ENCODE measurements around the gene SMPD2.

SMPD2 gene

DNA sequence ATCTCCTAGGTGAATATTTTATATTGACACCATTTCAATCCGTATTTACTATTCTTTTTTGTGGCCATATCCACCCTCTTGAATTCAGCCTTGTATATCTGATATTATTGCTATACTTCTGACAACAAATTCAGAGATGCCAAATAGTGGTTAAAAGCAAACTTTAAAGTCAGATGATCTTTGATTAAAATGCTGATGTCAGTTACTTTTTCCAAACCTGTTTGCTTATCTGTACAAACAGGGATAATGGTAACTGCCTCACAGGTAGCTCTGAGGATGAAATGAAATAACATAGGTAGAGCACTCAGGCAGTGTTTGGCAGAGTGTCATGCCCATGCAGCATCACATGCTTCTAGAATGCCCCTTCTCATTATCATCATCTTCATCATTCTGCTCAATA, 19.3 kb upstream of the SMPD2 start:
- H3K4me2 ChIP-seq = no peak overlapping the region
- no peak overlapping the region for H2AFZ ChIP-seq (ENCODE audit: low read depth)
- no peak overlapping the region for H3K9ac ChIP-seq
- TF ChIP-seq, protein P1, sequence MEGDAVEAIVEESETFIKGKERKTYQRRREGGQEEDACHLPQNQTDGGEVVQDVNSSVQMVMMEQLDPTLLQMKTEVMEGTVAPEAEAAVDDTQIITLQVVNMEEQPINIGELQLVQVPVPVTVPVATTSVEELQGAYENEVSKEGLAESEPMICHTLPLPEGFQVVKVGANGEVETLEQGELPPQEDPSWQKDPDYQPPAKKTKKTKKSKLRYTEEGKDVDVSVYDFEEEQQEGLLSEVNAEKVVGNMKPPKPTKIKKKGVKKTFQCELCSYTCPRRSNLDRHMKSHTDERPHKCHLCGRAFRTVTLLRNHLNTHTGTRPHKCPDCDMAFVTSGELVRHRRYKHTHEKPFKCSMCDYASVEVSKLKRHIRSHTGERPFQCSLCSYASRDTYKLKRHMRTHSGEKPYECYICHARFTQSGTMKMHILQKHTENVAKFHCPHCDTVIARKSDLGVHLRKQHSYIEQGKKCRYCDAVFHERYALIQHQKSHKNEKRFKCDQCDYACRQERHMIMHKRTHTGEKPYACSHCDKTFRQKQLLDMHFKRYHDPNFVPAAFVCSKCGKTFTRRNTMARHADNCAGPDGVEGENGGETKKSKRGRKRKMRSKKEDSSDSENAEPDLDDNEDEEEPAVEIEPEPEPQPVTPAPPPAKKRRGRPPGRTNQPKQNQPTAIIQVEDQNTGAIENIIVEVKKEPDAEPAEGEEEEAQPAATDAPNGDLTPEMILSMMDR (conservative IDR thresholded peaks at IDR 0.05; ENCODE audit: low read depth, low read length) = no peak
- no peaks in the 10 kb centered on the region for H3K79me2 ChIP-seq (ENCODE audit: insufficient read depth, low read depth)
- H3K4me1 ChIP-seq (ENCODE audit: low read depth, poor library complexity, severe bottlenecking) = no peaks in the 10 kb centered on the region
- no peaks in the 10 kb centered on the region for H3K36me3 ChIP-seq (ENCODE audit: insufficient read depth)
- no peak overlapping the region for H3K27ac ChIP-seq
- H4K20me1 ChIP-seq (ENCODE audit: insufficient read depth) = no peaks in the 10 kb centered on the region
- no peaks in the 10 kb centered on the region for H3K27me3 ChIP-seq (ENCODE audit: insufficient read depth, low read depth)
- no peak overlapping the region for H3K4me3 ChIP-seq (IDR thresholded peaks at IDR 0.05; ENCODE audit: insufficient read depth, low read depth, low read length)

DNA sequence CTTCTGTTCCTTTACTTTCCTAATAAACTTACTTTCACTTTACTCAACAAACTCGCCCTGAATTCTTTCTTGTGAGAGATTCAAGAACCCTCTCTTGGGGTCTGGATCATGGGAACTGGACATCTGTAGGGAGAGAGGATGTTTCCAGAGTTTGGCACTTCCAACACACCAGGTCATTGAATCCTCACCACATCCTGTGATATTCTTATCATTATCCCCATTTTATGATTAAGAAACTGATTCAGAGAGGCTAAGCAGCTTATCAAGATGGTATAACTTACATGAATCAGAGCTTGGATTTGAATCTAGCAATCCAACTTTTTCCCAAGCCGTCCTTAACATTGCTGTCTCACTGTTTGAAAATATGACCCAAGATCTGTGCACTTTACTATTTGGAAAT, 15.6 kb upstream of the SMPD2 start:
- no peak overlapping the region for H3K27ac ChIP-seq

DNA sequence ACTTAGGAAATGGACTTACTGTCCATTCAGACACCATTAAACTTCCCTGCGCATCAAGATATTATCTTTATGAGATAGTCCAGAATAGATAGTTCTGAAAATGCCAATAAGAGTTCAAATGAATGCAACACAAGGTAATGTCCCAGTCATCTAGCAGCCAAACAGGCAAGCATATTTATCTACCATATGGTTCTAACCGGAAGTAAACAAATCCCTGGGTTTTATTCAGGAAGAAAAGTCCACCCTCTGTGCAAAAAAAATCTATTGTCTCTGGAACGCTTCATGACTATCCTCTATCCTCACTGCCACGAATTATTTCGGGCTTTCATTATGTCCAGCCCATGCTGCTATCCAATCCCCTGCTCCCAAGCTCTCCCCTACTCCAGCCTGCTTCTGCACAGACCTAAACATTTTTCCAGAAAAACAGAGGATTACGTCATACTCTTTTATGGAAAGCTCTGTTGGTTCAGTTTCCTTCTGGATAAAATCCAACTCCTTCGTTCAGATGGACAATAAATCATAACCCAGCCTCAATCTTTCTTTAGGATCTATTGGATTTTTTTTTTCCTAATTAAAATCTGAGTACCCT, 11.5 kb upstream of the SMPD2 start:
- Histone ChIP-seq H3K4me1 (ENCODE audit: low read depth, poor library complexity, severe bottlenecking) (no peaks in the 10 kb centered on the region), H3K27ac (no peak overlapping the region), H3K4me2 (no peak overlapping the region), H2AFZ (ENCODE audit: low read depth) (no peak overlapping the region), H3K4me3 (IDR thresholded peaks at IDR 0.05; ENCODE audit: insufficient read depth, low read depth, low read length) (no peak overlapping the region), H3K79me2 (ENCODE audit: insufficient read depth, low read depth) (no peaks in the 10 kb centered on the region), H4K20me1 (ENCODE audit: insufficient read depth) (no peaks in the 10 kb centered on the region), H3K9ac (no peak overlapping the region), H3K27me3 (ENCODE audit: insufficient read depth, low read depth) (no peaks in the 10 kb centered on the region), H3K36me3 (ENCODE audit: insufficient read depth) (no peaks in the 10 kb centered on the region)
- TF ChIP-seq, protein P1 (conservative IDR thresholded peaks at IDR 0.05; ENCODE audit: low read depth, low read length) = no peak

More for the DNA sequence above, 15.6 kb upstream of the SMPD2 start:
- no peaks in the 10 kb centered on the region for H3K36me3 ChIP-seq (ENCODE audit: insufficient read depth)
- H3K9ac ChIP-seq = no peak overlapping the region
- no peak overlapping the region for H2AFZ ChIP-seq (ENCODE audit: low read depth)
- no peaks in the 10 kb centered on the region for H3K27me3 ChIP-seq (ENCODE audit: insufficient read depth, low read depth)
- TF ChIP-seq, protein P1 (conservative IDR thresholded peaks at IDR 0.05; ENCODE audit: low read depth, low read length) = no peak
- no peak overlapping the region for H3K4me2 ChIP-seq
- H3K4me1 ChIP-seq (ENCODE audit: low read depth, poor library complexity, severe bottlenecking) = no peaks in the 10 kb centered on the region
- H3K79me2 ChIP-seq (ENCODE audit: insufficient read depth, low read depth) = no peaks in the 10 kb centered on the region
- no peak overlapping the region for H3K4me3 ChIP-seq (IDR thresholded peaks at IDR 0.05; ENCODE audit: insufficient read depth, low read depth, low read length)
- no peaks in the 10 kb centered on the region for H4K20me1 ChIP-seq (ENCODE audit: insufficient read depth)

DNA sequence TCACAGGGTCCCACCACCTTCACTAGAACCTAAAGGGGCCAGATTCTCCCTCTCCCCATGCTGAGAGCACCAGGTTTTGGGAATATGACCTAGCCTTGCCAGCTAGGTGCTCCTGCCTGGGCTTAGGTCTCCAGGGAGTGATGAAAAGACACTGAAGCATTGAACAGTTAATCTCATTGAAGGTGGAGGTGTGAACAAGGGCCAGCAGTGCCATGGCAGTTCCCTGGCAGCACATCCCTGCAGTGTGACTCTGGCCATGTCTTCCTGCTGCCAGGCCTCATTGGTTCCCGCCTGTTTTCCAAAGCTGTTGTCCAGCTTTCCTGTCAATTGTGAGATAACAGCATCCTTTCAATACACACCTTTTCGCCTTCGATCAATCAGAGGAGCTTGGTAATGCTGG, 11.0 kb upstream of the SMPD2 start:
- Histone ChIP-seq H3K4me1 (ENCODE audit: low read depth, poor library complexity, severe bottlenecking) (no peaks in the 10 kb centered on the region), H4K20me1 (ENCODE audit: insufficient read depth) (no peaks in the 10 kb centered on the region), H3K27me3 (ENCODE audit: insufficient read depth, low read depth) (no peaks in the 10 kb centered on the region), H3K36me3 (ENCODE audit: insufficient read depth) (no peaks in the 10 kb centered on the region), H3K4me2 (no peak overlapping the region), H3K9ac (no peak overlapping the region), H2AFZ (ENCODE audit: low read depth) (no peak overlapping the region), H3K27ac (no peak overlapping the region), H3K4me3 (IDR thresholded peaks at IDR 0.05; ENCODE audit: insufficient read depth, low read depth, low read length) (no peak overlapping the region), H3K79me2 (ENCODE audit: insufficient read depth, low read depth) (no peaks in the 10 kb centered on the region)
- TF ChIP-seq, protein P1 (conservative IDR thresholded peaks at IDR 0.05; ENCODE audit: low read depth, low read length) = no peak

All from KMS-11 (cell line).